BE2C (cell line): ENCODE measurements around the gene ZNF750.

ENCODE experiments used
- DNase-seq: peaks from one replicate; pipeline ENCODE4 v3.0.0-alpha.2; 2020
- H3K27me3 ChIP-seq: fragments of 250-450 bp; sonication (Bioruptor Pico); 2 replicates; pipeline ENCODE4 v1.5.1; 2020; ENCODE audit warnings: mild to moderate bottlenecking
- H3K36me3 ChIP-seq: fragments of 250-450 bp; sonication (Bioruptor Pico); 2 replicates; pipeline ENCODE4 v1.5.1; 2020; ENCODE audit warnings: mild to moderate bottlenecking
- H3K4me1 ChIP-seq: fragments of 250-450 bp; sonication (Bioruptor Pico); 2 replicates; pipeline ENCODE4 v1.5.1; 2020
- H3K4me3 ChIP-seq: 2 replicates; pipeline ENCODE4 v1.5.1; 2011; ENCODE audit warnings: low read depth, low read length
- H3K9me3 ChIP-seq: fragments of 250-450 bp; sonication (Bioruptor Pico); 2 replicates; pipeline ENCODE4 v1.5.1; 2020
- CTCF ChIP-seq: IDR thresholded peaks from 2 replicates; pipeline ENCODE4 v1.5.1; 2012; ENCODE audit warnings: mild to moderate bottlenecking, low read depth, low read length

Gene ZNF750

DNA sequence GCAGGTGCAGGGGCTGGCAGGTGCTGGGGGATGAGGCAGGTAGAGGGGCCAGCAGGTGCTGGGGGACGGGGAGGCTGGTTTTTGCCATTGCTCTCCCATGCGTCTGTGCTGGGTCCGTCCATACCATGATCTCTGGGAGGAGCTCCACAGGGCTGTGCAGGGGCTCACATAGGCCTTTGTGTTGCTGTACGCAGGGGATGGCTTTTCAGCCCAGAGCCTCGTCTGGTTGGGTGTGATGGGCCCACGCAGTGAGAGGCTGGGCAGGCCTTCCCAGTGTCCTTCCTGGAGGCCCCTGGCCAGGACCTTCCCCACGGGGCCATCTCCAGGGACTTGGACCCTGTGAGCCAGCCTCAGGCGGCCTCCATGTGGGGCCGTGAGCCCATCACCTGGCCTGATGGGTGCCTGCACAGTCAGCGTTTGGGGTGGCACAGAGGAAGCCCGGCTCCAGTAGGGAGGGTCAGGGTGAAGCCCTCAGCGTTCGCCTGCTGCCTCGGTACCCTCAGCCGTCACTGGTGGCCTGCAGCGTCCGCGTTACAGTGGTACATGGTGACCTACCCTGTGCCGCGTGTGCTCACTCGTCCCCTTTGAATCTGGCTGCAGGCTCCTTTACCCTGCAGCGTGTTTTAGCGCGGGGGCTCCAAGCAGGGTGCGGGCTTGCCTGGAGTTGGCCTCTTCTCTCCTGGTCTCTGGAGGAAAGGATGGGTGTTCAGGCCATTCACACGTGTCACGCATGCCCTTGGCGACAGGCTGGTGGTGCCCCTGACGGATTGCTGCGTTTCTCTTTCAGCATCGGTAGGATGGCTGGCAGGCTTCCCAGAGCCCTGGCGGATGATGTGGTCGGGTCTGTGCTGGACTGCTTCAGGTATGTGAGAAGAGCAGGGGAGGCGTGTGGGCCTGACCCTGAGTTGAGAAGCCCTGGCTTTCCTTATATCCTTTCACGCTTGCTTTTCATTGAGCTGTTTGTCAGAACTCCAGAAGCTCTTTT is 30.6 kb downstream of the ZNF750 start:
- TF ChIP-seq CTCF, result no peak

GRCh38 chr17:82808006-82808405 is 31.8 kb downstream of the ZNF750 start:
- no peaks in the 10 kb centered on the region for H3K9me3 ChIP-seq
- H3K36me3 ChIP-seq, result peaks cover 16% of the 10 kb centered on the region
- no peaks in the 10 kb centered on the region for H3K27me3 ChIP-seq
- DNase-seq, result no peak
- no peaks in the 10 kb centered on the region for H3K4me1 ChIP-seq
- no peak for TF ChIP-seq CTCF
- no peak overlapping the region for H3K4me3 ChIP-seq

More for the DNA sequence above, 30.6 kb downstream of the ZNF750 start:
- Histone ChIP-seq H3K4me3 (no peak overlapping the region), H3K36me3 (peaks cover 16% of the 10 kb centered on the region), H3K9me3 (no peaks in the 10 kb centered on the region), H3K4me1 (no peaks in the 10 kb centered on the region), H3K27me3 (no peaks in the 10 kb centered on the region)
- DNase-seq, result peak; percentile 42

- H3K36me3 ChIP-seq, result peaks cover 16% of the 10 kb centered on the region
Measured at GRCh38 chr17:82807562-82807961, 32.3 kb downstream of the ZNF750 start.

GRCh38 chr17:82807101-82807500 is 32.7 kb downstream of the ZNF750 start:
- no peak for TF ChIP-seq CTCF
- Histone ChIP-seq H3K9me3 (no peaks in the 10 kb centered on the region), H3K36me3 (peaks cover 16% of the 10 kb centered on the region), H3K27me3 (no peaks in the 10 kb centered on the region), H3K4me3 (no peak overlapping the region), H3K4me1 (no peaks in the 10 kb centered on the region)
- no peak for DNase-seq

More at GRCh38 chr17:82807562-82807961, 32.3 kb downstream of the ZNF750 start:
- H3K27me3 ChIP-seq, result no peaks in the 10 kb centered on the region
- DNase-seq, result no peak
- no peaks in the 10 kb centered on the region for H3K4me1 ChIP-seq
- no peak overlapping the region for H3K4me3 ChIP-seq
- TF ChIP-seq CTCF, result no peak
- no peaks in the 10 kb centered on the region for H3K9me3 ChIP-seq

GRCh38 chr17:82806645-82807044 is 33.2 kb downstream of the ZNF750 start:
- TF ChIP-seq CTCF, result no peak
- H3K27me3 ChIP-seq, result no peaks in the 10 kb centered on the region
- no peak for DNase-seq
- no peak overlapping the region for H3K4me3 ChIP-seq
- H3K4me1 ChIP-seq, result no peaks in the 10 kb centered on the region
- no peaks in the 10 kb centered on the region for H3K9me3 ChIP-seq
- peaks cover 16% of the 10 kb centered on the region for H3K36me3 ChIP-seq

GRCh38 chr17:82805823-82806222 is 34.0 kb downstream of the ZNF750 start:
- peaks cover 13% of the 10 kb centered on the region for H3K36me3 ChIP-seq
- no peaks in the 10 kb centered on the region for H3K27me3 ChIP-seq
- H3K9me3 ChIP-seq, result no peaks in the 10 kb centered on the region
- no peak for DNase-seq
- TF ChIP-seq CTCF, result no peak
- no peaks in the 10 kb centered on the region for H3K4me1 ChIP-seq
- no peak overlapping the region for H3K4me3 ChIP-seq
